ENCODE measurements around the gene PARD3.
"Not testable (repeated sequence)": the region's sequence is repeated elsewhere in the genome, so short reads cannot be mapped to it uniquely, and the experiment has no call there.

Gene PARD3

GRCh38 chr10:34647875-34648865 is 166.9 kb downstream of the PARD3 start:
- no peaks in the 10 kb centered on the region for H3K36me3 ChIP-seq (ENCODE audit: control insufficient read depth, insufficient read depth, low read length)
- 86 to 89% methylated on average over 10 to 12 of the region's 12 CpGs for WGBS, 2 experiments
- H3K4me1 ChIP-seq (ENCODE audit: control insufficient read depth, insufficient read depth, low read length), result peaks cover 28% of the 10 kb centered on the region
- no peaks in the 10 kb centered on the region for H3K9me3 ChIP-seq (ENCODE audit: control insufficient read depth, low read length)
- no peaks in the 10 kb centered on the region for H3K27me3 ChIP-seq (ENCODE audit: control insufficient read depth, insufficient read depth, low read length, poor library complexity, severe bottlenecking)
- H3K4me3 ChIP-seq (ENCODE audit: insufficient read depth, low read depth, low read length), result no peak overlapping the region
- H3K27ac ChIP-seq (ENCODE audit: insufficient read depth, low read depth, low read length, poor library complexity, severe bottlenecking), result no peak overlapping the region

DNA sequence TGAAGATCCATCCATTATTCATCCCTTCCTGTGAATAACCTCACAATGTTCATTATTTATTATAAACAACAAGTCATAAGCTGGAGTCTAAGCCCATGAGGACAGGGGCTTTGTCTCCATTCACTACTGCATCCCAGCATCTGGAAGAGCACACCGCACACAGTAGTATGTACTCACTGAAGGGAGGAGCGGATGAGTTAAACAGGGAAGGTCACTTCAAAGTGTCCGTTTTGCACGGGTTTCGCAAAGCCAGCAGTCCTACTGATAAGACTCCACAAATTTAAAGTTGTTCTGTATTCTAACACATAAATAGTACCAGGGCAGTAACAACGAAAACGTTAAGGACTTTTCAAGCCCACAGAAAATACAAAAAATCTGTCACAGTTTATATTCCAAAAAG is 167.9 kb downstream of the PARD3 start:
- 93 to 94% methylated on average over 7 of the region's 7 CpGs for WGBS, 2 experiments
- no peaks in the 10 kb centered on the region for H3K27me3 ChIP-seq (ENCODE audit: control insufficient read depth, insufficient read depth, low read length, poor library complexity, severe bottlenecking)
- H3K9me3 ChIP-seq (ENCODE audit: control insufficient read depth, low read length), result no peaks in the 10 kb centered on the region
- H3K4me3 ChIP-seq (ENCODE audit: insufficient read depth, low read depth, low read length), result no peak overlapping the region
- H3K27ac ChIP-seq (ENCODE audit: insufficient read depth, low read depth, low read length, poor library complexity, severe bottlenecking), result no peak overlapping the region
- H3K36me3 ChIP-seq (ENCODE audit: control insufficient read depth, insufficient read depth, low read length), result no peaks in the 10 kb centered on the region
- H3K4me1 ChIP-seq (ENCODE audit: control insufficient read depth, insufficient read depth, low read length), result peaks cover 17% of the 10 kb centered on the region

- 92 to 93% methylated on average over 6 of the region's 6 CpGs for WGBS, 2 experiments
- no peaks in the 10 kb centered on the region for H3K9me3 ChIP-seq (ENCODE audit: control insufficient read depth, low read length)
- no peak overlapping the region for H3K4me3 ChIP-seq (ENCODE audit: insufficient read depth, low read depth, low read length)
- no peaks in the 10 kb centered on the region for H3K36me3 ChIP-seq (ENCODE audit: control insufficient read depth, insufficient read depth, low read length)
- H3K27me3 ChIP-seq (ENCODE audit: control insufficient read depth, insufficient read depth, low read length, poor library complexity, severe bottlenecking), result no peaks in the 10 kb centered on the region
- peaks cover 10% of the 10 kb centered on the region for H3K4me1 ChIP-seq (ENCODE audit: control insufficient read depth, insufficient read depth, low read length)
- no peak overlapping the region for H3K27ac ChIP-seq (ENCODE audit: insufficient read depth, low read depth, low read length, poor library complexity, severe bottlenecking)
Measured at GRCh38 chr10:34646331-34646730, 168.8 kb downstream of the PARD3 start.

- H3K4me3 ChIP-seq (ENCODE audit: insufficient read depth, low read depth, low read length); H3K27ac ChIP-seq (ENCODE audit: insufficient read depth, low read depth, low read length, poor library complexity, severe bottlenecking); H3K36me3 ChIP-seq (ENCODE audit: control insufficient read depth, insufficient read depth, low read length); H3K4me1 ChIP-seq (ENCODE audit: control insufficient read depth, insufficient read depth, low read length); H3K27me3 ChIP-seq (ENCODE audit: control insufficient read depth, insufficient read depth, low read length, poor library complexity, severe bottlenecking); H3K9me3 ChIP-seq (ENCODE audit: control insufficient read depth, low read length): not testable (repeated sequence)
- WGBS, 2 experiments, result 89 to 96% methylated on average over 2 of the region's 3 CpGs
Measured at GRCh38 chr10:34644815-34645214, 170.3 kb downstream of the PARD3 start.

- 85 to 93% methylated on average over 3 of the region's 3 CpGs for WGBS, 2 experiments
- Histone ChIP-seq H3K27ac (ENCODE audit: insufficient read depth, low read depth, low read length, poor library complexity, severe bottlenecking) (no peak overlapping the region), H3K4me3 (ENCODE audit: insufficient read depth, low read depth, low read length) (no peak overlapping the region), H3K9me3 (ENCODE audit: control insufficient read depth, low read length) (no peaks in the 10 kb centered on the region), H3K36me3 (ENCODE audit: control insufficient read depth, insufficient read depth, low read length) (no peaks in the 10 kb centered on the region), H3K27me3 (ENCODE audit: control insufficient read depth, insufficient read depth, low read length, poor library complexity, severe bottlenecking) (no peaks in the 10 kb centered on the region), H3K4me1 (ENCODE audit: control insufficient read depth, insufficient read depth, low read length) (peaks cover 8% of the 10 kb centered on the region)
Measured at GRCh38 chr10:34644224-34644623, 170.9 kb downstream of the PARD3 start.

DNA sequence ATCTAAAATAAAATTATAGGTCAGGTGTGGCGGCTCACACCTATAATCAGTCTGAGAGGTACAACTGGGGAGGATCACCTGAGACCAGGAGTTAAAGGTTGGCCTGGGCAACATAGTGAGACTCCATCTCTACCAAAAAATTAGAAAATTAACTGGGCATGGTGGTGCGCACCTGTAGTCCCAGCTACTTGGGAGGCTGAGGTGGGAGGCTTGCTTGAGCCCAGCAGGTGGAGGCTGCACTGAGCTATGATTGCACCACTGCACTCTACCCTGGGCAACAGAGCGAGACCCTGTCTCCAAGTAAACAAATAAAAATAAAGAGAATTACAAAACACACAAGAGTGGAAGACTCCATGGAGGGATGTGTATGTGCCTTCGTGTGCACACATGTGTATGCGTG is 171.5 kb downstream of the PARD3 start:
- Histone ChIP-seq H3K27me3 (ENCODE audit: control insufficient read depth, insufficient read depth, low read length, poor library complexity, severe bottlenecking) (no peaks in the 10 kb centered on the region), H3K4me3 (ENCODE audit: insufficient read depth, low read depth, low read length) (no peak overlapping the region), H3K36me3 (ENCODE audit: control insufficient read depth, insufficient read depth, low read length) (no peaks in the 10 kb centered on the region), H3K4me1 (ENCODE audit: control insufficient read depth, insufficient read depth, low read length) (peaks cover 4% of the 10 kb centered on the region), H3K9me3 (ENCODE audit: control insufficient read depth, low read length) (no peaks in the 10 kb centered on the region), H3K27ac (ENCODE audit: insufficient read depth, low read depth, low read length, poor library complexity, severe bottlenecking) (no peak overlapping the region)
- WGBS, 2 experiments, result 94 to 96% methylated on average over 5 of the region's 5 CpGs

DNA sequence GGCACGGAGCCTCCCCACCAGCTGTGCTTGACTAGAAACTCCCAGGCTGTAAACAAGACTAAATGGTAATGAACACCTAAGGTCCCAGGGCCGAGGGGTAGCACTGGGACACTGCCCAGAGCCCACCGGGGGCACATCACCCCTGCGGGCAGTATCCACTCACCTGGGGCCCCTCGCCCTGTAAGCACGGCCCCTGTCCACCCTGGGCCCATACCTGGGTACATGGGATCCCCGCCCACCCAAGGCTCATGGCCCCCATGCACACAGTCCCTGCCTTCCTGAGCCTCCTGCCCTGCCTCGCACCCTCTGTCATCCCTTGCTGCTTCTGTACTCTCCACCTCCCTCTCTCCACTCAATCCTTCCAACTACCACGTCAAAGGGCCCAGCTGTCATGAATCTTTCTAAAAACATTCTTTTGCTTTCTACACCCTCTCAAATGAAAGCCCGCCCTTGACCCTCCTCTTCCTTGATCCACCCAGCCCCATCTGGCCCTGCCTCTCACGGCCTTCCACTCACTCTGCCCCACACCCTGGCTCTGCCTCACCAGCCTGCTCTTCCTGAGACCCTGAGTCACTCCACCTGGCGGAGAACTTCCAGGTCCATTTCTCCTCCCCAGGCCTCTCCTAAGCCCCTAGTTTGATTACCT is 173.1 kb downstream of the PARD3 start:
- Histone ChIP-seq H3K27me3 (ENCODE audit: control insufficient read depth, insufficient read depth, low read length, poor library complexity, severe bottlenecking) (no peaks in the 10 kb centered on the region), H3K9me3 (ENCODE audit: control insufficient read depth, low read length) (no peaks in the 10 kb centered on the region), H3K4me3 (ENCODE audit: insufficient read depth, low read depth, low read length) (no peak overlapping the region), H3K27ac (ENCODE audit: insufficient read depth, low read depth, low read length, poor library complexity, severe bottlenecking) (no peak overlapping the region), H3K36me3 (ENCODE audit: control insufficient read depth, insufficient read depth, low read length) (no peaks in the 10 kb centered on the region), H3K4me1 (ENCODE audit: control insufficient read depth, insufficient read depth, low read length) (peaks cover 3% of the 10 kb centered on the region)
- 91 to 93% methylated on average over 12 of the region's 12 CpGs for WGBS, 2 experiments

DNA sequence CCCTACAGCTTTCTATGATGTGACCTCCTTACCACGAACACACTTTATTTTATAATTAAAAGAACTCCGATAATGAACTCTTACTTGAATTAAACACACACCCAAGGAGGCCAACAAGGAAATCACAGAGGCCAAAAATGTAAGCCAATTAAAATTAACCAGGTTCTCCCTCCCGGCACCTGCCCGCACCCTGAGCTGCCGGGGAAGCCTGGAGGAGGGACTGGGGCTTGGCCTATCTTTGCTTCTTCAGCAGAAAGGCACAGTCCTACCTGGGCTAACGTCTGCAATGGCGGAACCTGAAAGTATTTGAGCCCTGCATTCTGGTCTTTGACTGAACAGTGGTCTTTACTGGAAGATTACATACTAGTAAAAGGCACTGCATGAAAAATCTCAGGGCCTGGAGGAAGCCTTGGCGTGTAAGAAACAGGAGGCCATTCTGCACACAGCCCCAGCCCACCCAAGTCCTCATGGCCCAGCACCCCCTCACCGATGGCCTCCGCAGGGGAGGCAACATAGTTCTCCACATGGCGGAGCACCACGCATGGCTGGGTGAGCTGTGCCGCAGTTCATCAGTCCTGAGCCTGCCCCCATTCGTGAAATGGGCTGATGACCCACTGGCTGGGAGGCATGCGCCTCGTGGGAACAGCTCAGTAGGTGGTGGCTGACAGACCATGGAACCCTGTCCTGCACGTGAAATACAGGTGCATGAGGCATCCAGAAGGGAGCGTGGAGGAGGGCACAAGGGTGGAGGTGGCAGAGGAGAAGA is 173.8 kb downstream of the PARD3 start:
- H3K4me1 ChIP-seq (ENCODE audit: control insufficient read depth, insufficient read depth, low read length), result peaks cover 3% of the 10 kb centered on the region
- H3K27me3 ChIP-seq (ENCODE audit: control insufficient read depth, insufficient read depth, low read length, poor library complexity, severe bottlenecking), result no peaks in the 10 kb centered on the region
- 93 to 94% methylated on average over 18 of the region's 18 CpGs for WGBS, 2 experiments
- H3K4me3 ChIP-seq (ENCODE audit: insufficient read depth, low read depth, low read length), result no peak overlapping the region
- H3K27ac ChIP-seq (ENCODE audit: insufficient read depth, low read depth, low read length, poor library complexity, severe bottlenecking), result no peak overlapping the region
- no peaks in the 10 kb centered on the region for H3K36me3 ChIP-seq (ENCODE audit: control insufficient read depth, insufficient read depth, low read length)
- no peaks in the 10 kb centered on the region for H3K9me3 ChIP-seq (ENCODE audit: control insufficient read depth, low read length)

DNA sequence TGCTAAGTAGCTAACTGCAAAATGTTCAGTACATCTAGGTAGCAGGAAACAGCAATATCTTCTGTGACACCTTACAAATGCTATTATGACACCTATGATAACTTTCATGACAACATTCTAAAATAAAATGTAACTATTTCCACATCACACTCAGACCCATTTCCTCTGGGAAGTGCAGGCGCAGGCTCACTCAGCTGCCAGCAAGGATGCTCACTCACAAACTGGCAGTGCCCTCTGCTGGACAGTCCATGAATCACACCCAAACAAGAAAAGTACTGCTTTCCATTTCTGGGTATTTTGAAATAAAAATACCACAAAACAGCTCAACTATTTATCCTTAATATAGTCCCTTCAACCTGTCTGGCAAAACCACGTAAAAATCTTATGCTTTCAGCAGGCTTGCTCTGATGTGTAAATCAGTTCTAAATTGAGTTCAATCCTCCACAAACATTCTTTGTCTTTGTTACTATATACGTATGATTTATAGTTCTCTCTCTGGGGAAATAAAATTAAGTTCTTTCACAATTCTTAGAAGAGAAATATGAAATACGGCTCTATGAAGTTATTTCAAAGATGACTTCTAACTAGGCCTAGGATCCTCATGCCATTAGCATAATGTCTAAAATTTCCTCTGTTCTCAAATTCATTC is 176.6 kb downstream of the PARD3 start:
- 24 to 28% methylated on average over 2 to 3 of the region's 4 CpGs for WGBS, 2 experiments
- Histone ChIP-seq H3K4me3 (ENCODE audit: insufficient read depth, low read depth, low read length) (no peak overlapping the region), H3K36me3 (ENCODE audit: control insufficient read depth, insufficient read depth, low read length) (no peaks in the 10 kb centered on the region), H3K27me3 (ENCODE audit: control insufficient read depth, insufficient read depth, low read length, poor library complexity, severe bottlenecking) (no peaks in the 10 kb centered on the region), H3K27ac (ENCODE audit: insufficient read depth, low read depth, low read length, poor library complexity, severe bottlenecking) (no peak overlapping the region), H3K9me3 (ENCODE audit: control insufficient read depth, low read length) (no peaks in the 10 kb centered on the region), H3K4me1 (ENCODE audit: control insufficient read depth, insufficient read depth, low read length) (peaks cover 3% of the 10 kb centered on the region)

Measured in ectodermal cell (in vitro differentiated cells).